Astrocyte of the spinal cord (primary cell): ENCODE measurements around the gene PCNT.

Experiments
- DNase-seq: peaks from one replicate; pipeline ENCODE4 v3.0.0; 2011; ENCODE audit warnings: low read depth, low spot score
- H3K4me3 ChIP-seq: 2 replicates; pipeline ENCODE4 v1.5.1; 2011; ENCODE audit warnings: low read depth, mild to moderate bottlenecking, low read length, moderate library complexity
- in situ Hi-C: cut with HindIII; loops from 2 replicates; pipeline ENCODE4 v1.10.0; 2017; ENCODE audit warnings: low sequenced_read_pairs
- TF ChIP-seq, protein P1 (sequence below): IDR thresholded peaks from 2 replicates; pipeline ENCODE4 v1.5.1; 2012; ENCODE audit warnings: low read depth, mild to moderate bottlenecking, low read length, inconsistent platforms

PCNT gene

GRCh38 chr21:46468108-46468774 is 144.3 kb downstream of the PCNT start:
- in situ Hi-C loops: no loop called here
- TF ChIP-seq, protein P1, sequence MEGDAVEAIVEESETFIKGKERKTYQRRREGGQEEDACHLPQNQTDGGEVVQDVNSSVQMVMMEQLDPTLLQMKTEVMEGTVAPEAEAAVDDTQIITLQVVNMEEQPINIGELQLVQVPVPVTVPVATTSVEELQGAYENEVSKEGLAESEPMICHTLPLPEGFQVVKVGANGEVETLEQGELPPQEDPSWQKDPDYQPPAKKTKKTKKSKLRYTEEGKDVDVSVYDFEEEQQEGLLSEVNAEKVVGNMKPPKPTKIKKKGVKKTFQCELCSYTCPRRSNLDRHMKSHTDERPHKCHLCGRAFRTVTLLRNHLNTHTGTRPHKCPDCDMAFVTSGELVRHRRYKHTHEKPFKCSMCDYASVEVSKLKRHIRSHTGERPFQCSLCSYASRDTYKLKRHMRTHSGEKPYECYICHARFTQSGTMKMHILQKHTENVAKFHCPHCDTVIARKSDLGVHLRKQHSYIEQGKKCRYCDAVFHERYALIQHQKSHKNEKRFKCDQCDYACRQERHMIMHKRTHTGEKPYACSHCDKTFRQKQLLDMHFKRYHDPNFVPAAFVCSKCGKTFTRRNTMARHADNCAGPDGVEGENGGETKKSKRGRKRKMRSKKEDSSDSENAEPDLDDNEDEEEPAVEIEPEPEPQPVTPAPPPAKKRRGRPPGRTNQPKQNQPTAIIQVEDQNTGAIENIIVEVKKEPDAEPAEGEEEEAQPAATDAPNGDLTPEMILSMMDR: no peak
- DNase-seq: no peak
- no peak overlapping the region for H3K4me3 ChIP-seq

GRCh38 chr21:46469275-46469674 is 145.3 kb downstream of the PCNT start:
- H3K4me3 ChIP-seq: no peak overlapping the region
- no peak for DNase-seq
- in situ Hi-C loops: no loop called here
- TF ChIP-seq, protein P1: no peak

DNA sequence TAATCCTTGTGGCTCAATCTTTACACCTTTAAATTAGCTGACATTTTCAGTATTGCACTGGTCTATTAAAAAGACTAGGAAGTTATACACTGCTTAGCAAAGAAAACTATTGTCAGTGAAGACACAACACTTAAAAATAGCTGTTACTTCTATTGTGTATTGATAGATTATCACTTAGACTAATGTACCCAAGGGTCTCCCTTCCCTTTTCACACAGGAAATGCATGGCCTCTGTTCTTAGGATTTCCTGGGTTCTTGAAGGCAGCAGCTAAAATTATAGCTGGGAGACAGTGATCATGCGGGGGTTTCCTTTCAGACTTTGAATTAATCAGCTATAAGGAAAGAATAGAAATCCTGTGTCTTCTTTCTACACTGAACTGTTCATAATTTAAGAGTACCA is 147.6 kb downstream of the PCNT start:
- in situ Hi-C loops: no loop called here

DNA sequence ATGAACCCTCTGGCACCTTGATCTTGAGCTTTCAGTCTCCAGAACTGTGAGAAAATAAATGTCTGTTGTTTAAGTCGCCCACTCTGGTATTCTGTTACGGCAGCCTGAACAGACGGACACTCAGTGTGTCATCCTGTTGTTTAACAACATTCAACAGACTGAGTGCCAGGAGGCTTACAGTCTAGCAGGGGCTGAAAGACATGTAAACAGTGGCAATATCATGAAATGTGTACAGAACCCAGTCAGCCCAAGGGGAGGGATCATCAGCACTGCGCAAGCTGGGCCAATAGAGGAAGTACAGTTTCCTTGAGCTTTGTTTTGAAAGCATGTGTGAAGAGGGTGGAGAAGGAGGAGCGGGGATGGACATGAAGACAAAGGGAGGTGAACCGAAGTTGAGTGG is 148.3 kb downstream of the PCNT start:
- TF ChIP-seq, protein P1: no peak
- DNase-seq: no peak
- in situ Hi-C loops: no loop called here
- no peak overlapping the region for H3K4me3 ChIP-seq

More for the DNA sequence above, 147.6 kb downstream of the PCNT start:
- TF ChIP-seq, protein P1: no peak
- H3K4me3 ChIP-seq: no peak overlapping the region
- DNase-seq: no peak

DNA sequence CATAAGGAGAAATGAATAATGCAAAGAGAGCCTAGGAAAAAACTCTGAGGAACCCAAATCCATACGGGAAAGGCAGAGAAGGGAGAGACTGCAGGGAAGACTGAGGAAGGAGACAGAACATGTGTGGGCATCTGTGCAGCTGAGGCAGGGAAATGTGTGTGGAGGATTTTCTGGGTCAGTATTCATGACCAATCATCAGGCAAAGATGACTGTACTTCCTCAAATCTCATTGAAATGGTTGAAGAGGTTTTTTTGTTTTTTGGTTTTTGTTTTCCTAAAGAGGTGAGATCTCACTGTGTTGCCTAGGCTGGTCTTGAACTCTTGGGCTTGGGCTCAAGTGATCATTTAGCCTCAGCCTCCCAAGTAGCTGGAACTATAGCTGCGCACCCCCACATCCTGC is 150.4 kb downstream of the PCNT start:
- TF ChIP-seq, protein P1: no peak
- no peak for DNase-seq
- H3K4me3 ChIP-seq: no peak overlapping the region
- in situ Hi-C loops: no loop called here

DNA sequence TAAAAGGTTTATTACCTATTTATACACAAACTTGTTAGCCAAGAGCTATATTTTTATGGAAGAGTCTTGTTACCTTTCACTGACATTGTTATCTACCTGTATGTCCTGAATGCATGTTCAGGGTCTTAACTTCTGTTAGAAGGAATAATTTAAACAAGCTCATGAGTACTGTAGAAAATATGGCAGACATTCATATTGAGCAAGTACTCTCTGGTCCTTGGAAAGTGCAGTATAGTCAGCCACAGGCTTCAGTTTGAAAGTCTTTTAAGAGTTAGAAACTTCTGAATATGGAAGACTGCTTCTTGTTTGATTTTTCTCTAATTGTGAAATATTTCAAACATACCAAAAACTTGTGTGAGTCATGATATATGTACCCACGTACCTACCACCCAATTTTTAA is 151.3 kb downstream of the PCNT start:
- TF ChIP-seq, protein P1: no peak
- in situ Hi-C loops: no loop called here
- no peak overlapping the region for H3K4me3 ChIP-seq
- no peak for DNase-seq
